K562 (cell line): ENCODE measurements around the gene AMMECR1. TPM values are rescaled to one million over a fixed set of nuclear protein-coding genes. Genes with fewer than 3 reads are reported as not detected.

ENCODE experiments used
- ATAC-seq: fragments of 200-7000 bp; cut with Tn5 transposase; 3 replicates; pipeline ENCODE4 v1.9.1; 2020; ENCODE audit warnings: moderate library complexity
- BruUV-seq: library from RNA; stranded (reverse); fragments of 400-500 nt; replicated peaks from 2 replicates; lab custom pipeline; 2021; lab: Mats Ljungman, UMichigan
- CTCF ChIA-PET: fragments of 300-600 bp; formaldehyde crosslinking; extraction: SDS; loops from one replicate; lab custom pipeline; 2021; ENCODE audit warnings: low intra/inter-chr PET ratio; lab: Yijun Ruan, JAX
- POLR2A ChIA-PET: fragments of 300-600, 350-650 bp; sonication (Branson Sonifier 250); formaldehyde crosslinking; extraction: SDS; loops from one replicate; lab custom pipeline; 2021; ENCODE audit warnings: antibody characterized with exemption, inconsistent platforms; lab: Yijun Ruan, JAX
- DNase-seq, 4 experiments: peaks; one replicate each; pipeline versions ENCODE4 v3.0.0 to v3.0.0-alpha.2; 2011 to 2018; ENCODE audit warnings: low spot score in 3 of 4, mixed read lengths in 3 of 4; ENCODE audit errors: extremely low read depth in 1 of 4
- FAIRE-seq: peaks from 2 replicates; lab custom pipeline; 2011; peaks lifted over from hg19 to GRCh38; lab: Jason Lieb, UNC
- H2AFZ ChIP-seq: 2 replicates; pipeline ENCODE4 v1.6.0; 2011; ENCODE audit warnings: low read depth, low read length, control low read depth, inconsistent platforms
- H3K27ac ChIP-seq: fragments of 200-600 bp; 3 replicates; pipeline ENCODE4 v1.8.0; 2011; ENCODE audit warnings: low read depth, mild to moderate bottlenecking, control low read depth, inconsistent platforms, low read length, moderate library complexity, mixed read lengths; ENCODE audit errors: extremely low read depth
- H3K27me3 ChIP-seq, 2 experiments: fragments of 300-600 bp in 1 of 2; 2 replicates in 1 of 2; 3 replicates in 1 of 2; pipeline versions ENCODE4 v1.6.0 to v1.8.0; 2011; ENCODE audit warnings: inconsistent platforms in 2 of 2, low read length in 2 of 2, mild to moderate bottlenecking in 1 of 2, mixed read lengths in 1 of 2, moderate library complexity in 1 of 2; ENCODE audit not compliant: control insufficient read depth in 2 of 2, insufficient read depth in 2 of 2
- H3K36me3 ChIP-seq: fragments of 300-600 bp; 3 replicates; pipeline ENCODE4 v1.8.0; 2011; ENCODE audit warnings: mild to moderate bottlenecking, low read length, inconsistent platforms; ENCODE audit not compliant: control insufficient read depth, insufficient read depth
- H3K4me1 ChIP-seq, 2 experiments: fragments of 200-600 bp in 1 of 2; replicated peaks in 1 of 2; 2 replicates in 1 of 2; 3 replicates in 1 of 2; pipeline versions ENCODE4 v1.5.1 to v1.8.0; 2011; ENCODE audit warnings: inconsistent platforms in 2 of 2, low read length in 2 of 2, mild to moderate bottlenecking in 1 of 2, mixed read lengths in 1 of 2, moderate library complexity in 1 of 2; ENCODE audit not compliant: control insufficient read depth in 2 of 2, insufficient read depth in 2 of 2
- H3K4me2 ChIP-seq: 2 replicates; pipeline ENCODE4 v1.6.1; 2011; ENCODE audit warnings: low read length, control low read depth, inconsistent platforms, mixed read lengths; ENCODE audit not compliant: insufficient read depth
- H3K4me3 ChIP-seq: fragments of 200-600 bp; sonication (generic), shearing (Covaris generic); 2 replicates; pipeline ENCODE4 v1.5.1; 2016; ENCODE audit warnings: control low read depth, inconsistent platforms
- H3K79me2 ChIP-seq: fragments of 200-600 bp; 3 replicates; pipeline ENCODE4 v1.8.0; 2011; ENCODE audit warnings: low read length, inconsistent platforms; ENCODE audit not compliant: control insufficient read depth, insufficient read depth
- H3K9ac ChIP-seq, 2 experiments: 2 replicates each; pipeline versions ENCODE4 v1.6.0 to v1.6.1; 2011; ENCODE audit warnings: low read depth in 2 of 2, low read length in 2 of 2, control low read depth in 1 of 2, inconsistent platforms in 1 of 2, mild to moderate bottlenecking in 1 of 2, mixed read lengths in 1 of 2; ENCODE audit not compliant: insufficient read depth in 1 of 2
- H3K9me1 ChIP-seq: one replicate; pipeline ENCODE4 v1.6.0; 2011; ENCODE audit warnings: inconsistent platforms, mild to moderate bottlenecking, low read length, moderate library complexity; ENCODE audit not compliant: control insufficient read depth, insufficient read depth
- H3K9me3 ChIP-seq: replicated peaks from 2 replicates; pipeline ENCODE4 v1.5.1; 2011; ENCODE audit warnings: low read depth, low read length, inconsistent platforms; ENCODE audit not compliant: control insufficient read depth, insufficient read depth
- H4K20me1 ChIP-seq: replicated peaks from 2 replicates; pipeline ENCODE4 v1.6.1; 2011; ENCODE audit warnings: low read length, inconsistent platforms, mixed read lengths; ENCODE audit not compliant: control insufficient read depth, insufficient read depth
- ARNT ChIP-seq, 2 experiments: fragments of 450-650 bp; IDR thresholded peaks; 2 replicates each; pipeline ENCODE4 v1.6.1; 2016; ENCODE audit warnings: mild to moderate bottlenecking in 1 of 2
- FOXP1 ChIP-seq: sonication (generic); formaldehyde crosslinking; IDR thresholded peaks from 2 replicates; pipeline ENCODE4 v1.8.0; 2022; ENCODE audit warnings: mild to moderate bottlenecking, missing genetic modification reagents
- FUS ChIP-seq: fragments of 200-400 bp; formaldehyde crosslinking; optimal IDR thresholded peaks from 2 replicates; pipeline ENCODE3; 2017; ENCODE audit warnings: low read depth, low read length
- GABPA ChIP-seq: fragments of 200-800 bp; sonication (Bioruptor generic); conservative IDR thresholded peaks from 2 replicates; pipeline ENCODE4 v1.6.1; 2016; ENCODE audit warnings: low read depth, missing genetic modification characterization, missing compliant biosample characterization
- NFIC ChIP-seq: fragments of 450-650 bp; IDR thresholded peaks from 2 replicates; pipeline ENCODE4 v1.6.1; 2017; ENCODE audit warnings: mild to moderate bottlenecking, inconsistent platforms
- PHB2 ChIP-seq: fragments of 450-650 bp; IDR thresholded peaks from 2 replicates; pipeline ENCODE4 v1.6.1; 2017; ENCODE audit warnings: low read depth
- WGBS: fragments of 100-300 bp; shearing (Covaris generic); methylation state at CpG from one replicate; pipeline ENCODE4 v1.1.6; 2016; ENCODE audit warnings: low coverage, mixed read lengths; ENCODE audit not compliant: insufficient coverage; ENCODE audit errors: missing lambda C conversion rate; 5-methylcytosine and 5-hydroxymethylcytosine counted together
- in situ Hi-C: fragments of 300-500 bp; cut with MboI; formaldehyde crosslinking; loops from 4 replicates; pipeline ENCODE4 v1.15.0; 2018; ENCODE audit warnings: inconsistent platforms, mixed read lengths
- intact Hi-C: fragments of 100-400 bp; cut with micrococcal nuclease; formaldehyde crosslinking; loops from 2 replicates; pipeline ENCODE4 v1.14.2; 2022
- polyA plus RNA-seq, 8 experiments: library from polyadenylated mRNA; depleted of rRNA in 4 of 8; stranded (reverse) in 5 of 8; unstranded in 3 of 8; fragments of >200 nt; fragmentation: Nextera tagmentation in 2 of 8; fragmentation: Illumina TruSeq in 1 of 8; extraction: Ambion mirVana in 2 of 8; extraction: Trizol in 1 of 8; gene quantifications; 2 replicates each; pipeline versions ENCODE4 v1.2.1 to v1.2.3, GENCODE V29; 2011 to 2014; ENCODE audit warnings: inconsistent platforms in 1 of 8, missing spikeins in 1 of 8
- total RNA-seq, 7 experiments: library from RNA; depleted of rRNA in 6 of 7; stranded (reverse); fragments of >200 nt in 6 of 7; fragmentation: Illumina TruSeq in 2 of 7; extraction: Trizol in 2 of 7; gene quantifications; 2 replicates each; pipeline versions ENCODE4 v1.2.1 to v1.2.3, GENCODE V29; 2011 to 2021; ENCODE audit warnings: low replicate concordance in 1 of 7
- TF ChIP-seq, protein P1 (sequence below): sonication (generic); IDR thresholded peaks from 2 replicates; pipeline ENCODE4 v1.6.1; 2016
- TF ChIP-seq, protein P2 (sequence below): fragments of 450-650 bp; IDR thresholded peaks from 2 replicates; pipeline ENCODE4 v1.6.1; 2018; ENCODE audit not compliant: partially characterized antibody

The AMMECR1 gene
- total and polyA plus RNA-seq, 9 of the 15 experiments (the other 6 are each of a cell fraction or from before 2014, with no cell fraction given): 13.9 to 36.7 (median 23.6) TPM

DNA sequence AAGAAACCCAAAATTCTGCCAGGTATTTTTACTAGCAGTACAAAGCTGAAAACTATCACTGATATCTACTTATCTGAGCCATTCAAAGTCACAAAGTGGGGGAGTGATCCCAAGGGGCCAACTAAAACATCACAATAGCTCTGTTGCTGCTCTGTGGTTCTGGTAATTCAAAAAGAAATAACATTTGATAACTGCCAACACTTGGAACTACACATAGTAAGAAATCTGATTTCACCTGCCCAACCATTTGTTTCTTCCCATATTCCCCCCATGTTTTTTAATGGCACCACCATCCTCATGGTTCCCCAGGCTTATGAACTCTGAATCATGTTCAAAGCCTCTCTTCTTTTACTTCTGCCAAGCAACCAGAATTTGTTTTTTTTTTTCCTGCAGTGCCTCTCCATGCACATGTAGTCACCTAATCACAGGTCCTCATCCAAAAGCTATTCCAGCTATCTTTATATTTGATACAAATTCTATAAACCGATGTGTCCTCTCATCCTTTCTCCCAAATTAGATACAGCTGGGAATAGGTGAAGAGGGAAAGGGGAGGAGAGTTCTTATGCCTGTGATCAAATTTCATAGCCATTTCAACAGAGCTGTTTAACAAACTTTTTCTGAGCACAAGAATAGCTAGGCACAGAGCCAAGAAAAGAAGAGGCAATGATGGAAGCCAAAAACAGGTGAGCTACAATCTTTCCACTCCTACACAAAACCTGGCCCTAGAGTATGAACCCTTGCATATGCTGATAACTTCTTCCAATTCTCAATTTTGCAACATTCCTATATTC lies 7.7 kb downstream of the AMMECR1 start:
- peaks cover 2% of the 10 kb centered on the region; the same call in 2 of the 3 replicates for H3K36me3 ChIP-seq
- no peak overlapping the region for H3K4me3 ChIP-seq
- ChIA-PET POLR2A (interaction anchor here (1.0 to 1.5 kb wide), 2 partner anchors 14 to 93 kb away, joined by 4 to 5 read pairs; no protein-coding TSS in a partner anchor), CTCF (interaction anchor here (0.7 kb wide), 1 partner anchor 80 kb away, joined by 3 read pairs; no protein-coding TSS in a partner anchor)
- no peak overlapping the region for H2AFZ ChIP-seq
- peaks cover 13% of the 10 kb centered on the region for H4K20me1 ChIP-seq
- TF ChIP-seq, protein P1, sequence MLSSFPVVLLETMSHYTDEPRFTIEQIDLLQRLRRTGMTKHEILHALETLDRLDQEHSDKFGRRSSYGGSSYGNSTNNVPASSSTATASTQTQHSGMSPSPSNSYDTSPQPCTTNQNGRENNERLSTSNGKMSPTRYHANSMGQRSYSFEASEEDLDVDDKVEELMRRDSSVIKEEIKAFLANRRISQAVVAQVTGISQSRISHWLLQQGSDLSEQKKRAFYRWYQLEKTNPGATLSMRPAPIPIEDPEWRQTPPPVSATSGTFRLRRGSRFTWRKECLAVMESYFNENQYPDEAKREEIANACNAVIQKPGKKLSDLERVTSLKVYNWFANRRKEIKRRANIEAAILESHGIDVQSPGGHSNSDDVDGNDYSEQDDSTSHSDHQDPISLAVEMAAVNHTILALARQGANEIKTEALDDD: 0 out of 2 replicates have a peak, but pooled peaks have one; percentile 25
- TF ChIP-seq, protein P2, sequence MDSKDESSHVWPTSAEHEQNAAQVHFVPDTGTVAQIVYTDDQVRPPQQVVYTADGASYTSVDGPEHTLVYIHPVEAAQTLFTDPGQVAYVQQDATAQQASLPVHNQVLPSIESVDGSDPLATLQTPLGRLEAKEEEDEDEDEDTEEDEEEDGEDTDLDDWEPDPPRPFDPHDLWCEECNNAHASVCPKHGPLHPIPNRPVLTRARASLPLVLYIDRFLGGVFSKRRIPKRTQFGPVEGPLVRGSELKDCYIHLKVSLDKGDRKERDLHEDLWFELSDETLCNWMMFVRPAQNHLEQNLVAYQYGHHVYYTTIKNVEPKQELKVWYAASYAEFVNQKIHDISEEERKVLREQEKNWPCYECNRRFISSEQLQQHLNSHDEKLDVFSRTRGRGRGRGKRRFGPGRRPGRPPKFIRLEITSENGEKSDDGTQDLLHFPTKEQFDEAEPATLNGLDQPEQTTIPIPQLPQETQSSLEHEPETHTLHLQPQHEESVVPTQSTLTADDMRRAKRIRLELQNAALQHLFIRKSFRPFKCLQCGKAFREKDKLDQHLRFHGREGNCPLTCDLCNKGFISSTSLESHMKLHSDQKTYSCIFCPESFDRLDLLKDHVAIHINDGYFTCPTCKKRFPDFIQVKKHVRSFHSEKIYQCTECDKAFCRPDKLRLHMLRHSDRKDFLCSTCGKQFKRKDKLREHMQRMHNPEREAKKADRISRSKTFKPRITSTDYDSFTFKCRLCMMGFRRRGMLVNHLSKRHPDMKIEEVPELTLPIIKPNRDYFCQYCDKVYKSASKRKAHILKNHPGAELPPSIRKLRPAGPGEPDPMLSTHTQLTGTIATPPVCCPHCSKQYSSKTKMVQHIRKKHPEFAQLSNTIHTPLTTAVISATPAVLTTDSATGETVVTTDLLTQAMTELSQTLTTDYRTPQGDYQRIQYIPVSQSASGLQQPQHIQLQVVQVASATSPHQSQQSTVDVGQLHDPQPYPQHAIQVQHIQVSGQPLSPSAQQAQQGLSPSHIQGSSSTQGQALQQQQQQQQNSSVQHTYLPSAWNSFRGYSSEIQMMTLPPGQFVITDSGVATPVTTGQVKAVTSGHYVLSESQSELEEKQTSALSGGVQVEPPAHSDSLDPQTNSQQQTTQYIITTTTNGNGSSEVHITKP: peak; percentile 94
- TF ChIP-seq GABPA: no peak
- peak; percentile 75 for TF ChIP-seq NFIC
- no peak for TF ChIP-seq FUS
- no peak for TF ChIP-seq FOXP1 (CRISPR knock-in tag)
- TF ChIP-seq PHB2: no peak
- TF ChIP-seq ARNT (IDR thresholded peaks at IDR 0.05): no peak
- ATAC-seq (no peak; the same call in 1 of the 3 replicates), DNase-seq (no peak), FAIRE-seq (peak; percentile 44)
- in situ Hi-C loops (no loop called here), intact Hi-C loops (no loop called here)
- H3K4me2 ChIP-seq: no peak overlapping the region
- BruUV-seq: no TSS peak
- H3K9me1 ChIP-seq: no peaks in the 10 kb centered on the region
- WGBS: 50% methylated on average over 1 of the region's 1 CpG
- H3K79me2 ChIP-seq: peaks cover 92% of the 10 kb centered on the region
- no peak overlapping the region for H3K27ac ChIP-seq
- peaks cover 8 to 31% of the 10 kb centered on the region in 2 experiments; a peak in 3 of 5 replicates for H3K4me1 ChIP-seq
- H3K9me3 ChIP-seq: no peaks in the 10 kb centered on the region
- H3K27me3 ChIP-seq: no peaks in the 10 kb centered on the region
- no peak overlapping the region for H3K9ac ChIP-seq
